Peyer's patch (tissue), 4 donors: ENCODE measurements around the gene GABRG3. TPM values are rescaled to one million over a fixed set of nuclear protein-coding genes. Genes with fewer than 3 reads are reported as not detected.

Experiments
- DNase-seq, 3 donors: peaks; one replicate each; pipeline ENCODE4 v3.0.0-alpha.2; 2017 to 2019
- H3K27ac ChIP-seq, 4 donors: fragments of 200-600 bp; sonication (generic); one replicate each; pipeline ENCODE4 v1.5.1; 2016 to 2019
- H3K27me3 ChIP-seq, 2 donors: fragments of 200-600 bp; sonication (generic); one replicate each; pipeline ENCODE4 v1.5.1; 2019
- H3K36me3 ChIP-seq, 3 donors: fragments of 200-600 bp; sonication (generic); one replicate each; pipeline ENCODE4 v1.5.1; 2016 to 2019
- H3K4me1 ChIP-seq, 4 donors: fragments of 200-600 bp; sonication (generic); one replicate each; pipeline ENCODE4 v1.5.1; 2016 to 2019
- H3K4me3 ChIP-seq, 4 donors: fragments of 200-600 bp; sonication (generic); 1 replicate in 3 of 4; 2 replicates in 1 of 4; pipeline ENCODE4 v1.5.1; 2016 to 2019; ENCODE audit warnings: mild to moderate bottlenecking in 1 of 4
- H3K9me3 ChIP-seq, 4 donors: fragments of 200-600 bp; sonication (generic); one replicate each; pipeline ENCODE4 v1.5.1; 2016 to 2019; ENCODE audit warnings: mild to moderate bottlenecking in 1 of 4
- CTCF ChIP-seq, 6 experiments: fragments of 450-650 bp in 4 of 6; fragments of 200-600 bp in 2 of 6; sonication (generic) in 1 of 6; IDR thresholded peaks; one replicate each; pipeline ENCODE4 v1.5.1; 2017 to 2019; ENCODE audit warnings: antibody characterized with exemption in 6 of 6, mild to moderate bottlenecking in 3 of 6, moderate library complexity in 1 of 6
- POLR2A ChIP-seq, 2 donors: fragments of 450-650 bp; IDR thresholded peaks; one replicate each; pipeline ENCODE4 v1.5.1; 2017; ENCODE audit warnings: antibody characterized with exemption in 2 of 2, mild to moderate bottlenecking in 2 of 2, moderate library complexity in 2 of 2
- total RNA-seq, 4 donors: library from RNA; depleted of rRNA; stranded (reverse); fragments of >200 nt; gene quantifications; one replicate each; pipeline ENCODE4 v1.1.0, GENCODE V29; 2016

Gene GABRG3
- total RNA-seq, 4 donors from 2014 or later = not detected

DNA sequence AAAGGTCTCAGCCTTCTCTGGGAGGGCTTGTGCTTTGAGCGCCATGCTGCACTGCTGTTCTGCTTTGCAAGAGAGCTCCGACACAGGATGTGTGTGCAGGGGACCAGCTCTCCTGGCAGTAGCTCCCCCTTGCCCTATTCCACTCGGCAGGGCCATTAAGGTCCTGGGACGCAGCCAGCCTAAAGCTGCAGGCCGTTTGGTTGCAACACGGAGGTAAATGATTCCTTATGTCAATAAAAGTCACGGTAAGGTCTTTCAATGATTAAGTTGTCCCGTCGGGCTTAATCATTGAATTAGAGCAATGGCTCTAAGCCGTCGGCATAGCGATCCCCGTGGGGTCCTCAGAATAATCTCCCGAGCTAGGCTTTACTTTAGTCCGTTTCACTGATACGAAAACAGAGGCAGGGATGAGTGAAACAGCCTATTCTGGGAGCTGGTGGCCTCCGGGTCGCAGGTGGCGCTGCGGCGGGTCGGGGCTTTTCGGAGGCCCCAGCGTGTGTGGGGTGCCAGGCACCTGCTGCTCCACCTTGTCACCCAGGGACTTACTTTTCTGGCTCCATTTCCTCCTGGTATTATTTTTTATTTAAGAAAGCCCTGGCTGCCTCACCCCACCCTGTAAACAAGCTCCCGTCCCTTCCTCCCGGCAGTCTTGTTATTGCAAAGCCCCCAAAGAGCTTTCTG, 603.0 kb downstream of the GABRG3 start:
- TF ChIP-seq POLR2A (IDR thresholded peaks at IDR 0.05) = no peak
- no peak for TF ChIP-seq CTCF (IDR thresholded peaks at IDR 0.05)
- no peak overlapping the region for H3K27ac ChIP-seq
- DNase-seq = no peak

DNA sequence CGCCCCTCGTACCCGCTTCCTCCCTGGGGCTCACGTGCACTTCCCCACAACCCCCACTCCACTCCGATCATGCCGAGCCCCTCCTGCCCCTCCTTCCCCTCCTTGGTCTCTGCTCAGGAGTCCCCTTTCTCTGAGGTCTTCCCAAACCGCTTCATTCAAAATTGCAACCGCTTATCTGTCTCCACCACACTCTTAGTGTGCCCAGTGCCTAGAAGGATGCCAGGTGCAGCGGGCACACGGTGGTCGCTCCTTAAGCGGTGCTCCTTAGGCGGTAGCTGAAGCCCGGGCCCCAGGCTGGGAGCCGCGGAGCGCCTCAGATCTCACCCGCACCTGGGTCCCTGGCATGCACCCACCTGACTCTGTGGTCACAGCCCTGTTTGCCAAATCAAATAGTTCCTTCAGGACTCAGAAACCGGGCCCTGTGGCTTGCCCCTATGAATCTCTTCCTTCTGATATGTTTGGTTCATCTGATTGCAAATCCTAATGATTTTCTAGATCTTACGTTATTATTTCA, 603.6 kb downstream of the GABRG3 start:
- Histone ChIP-seq H3K4me3 (no peak overlapping the region), H3K36me3 (no peaks in the 10 kb centered on the region), H3K4me1 (no peaks in the 10 kb centered on the region), H3K9me3 (no peaks in the 10 kb centered on the region), H3K27me3 (no peaks in the 10 kb centered on the region), H3K27ac (no peak overlapping the region)
- TF ChIP-seq POLR2A (IDR thresholded peaks at IDR 0.05) (no peak), CTCF (IDR thresholded peaks at IDR 0.05) (no peak)
- DNase-seq = no peak

More for the DNA sequence above, 603.0 kb downstream of the GABRG3 start:
- Histone ChIP-seq H3K4me1 (no peaks in the 10 kb centered on the region), H3K27me3 (no peaks in the 10 kb centered on the region), H3K4me3 (no peak overlapping the region), H3K9me3 (no peaks in the 10 kb centered on the region), H3K36me3 (no peaks in the 10 kb centered on the region)

- Histone ChIP-seq H3K27me3 (no peaks in the 10 kb centered on the region), H3K27ac (no peak overlapping the region), H3K4me3 (no peak overlapping the region), H3K4me1 (no peaks in the 10 kb centered on the region), H3K9me3 (no peaks in the 10 kb centered on the region), H3K36me3 (no peaks in the 10 kb centered on the region)
- no peak for TF ChIP-seq CTCF (IDR thresholded peaks at IDR 0.05)
- TF ChIP-seq POLR2A (IDR thresholded peaks at IDR 0.05) = no peak
- DNase-seq = no peak
Measured at GRCh38 chr15:27575521-27575920, 604.5 kb downstream of the GABRG3 start.

DNA sequence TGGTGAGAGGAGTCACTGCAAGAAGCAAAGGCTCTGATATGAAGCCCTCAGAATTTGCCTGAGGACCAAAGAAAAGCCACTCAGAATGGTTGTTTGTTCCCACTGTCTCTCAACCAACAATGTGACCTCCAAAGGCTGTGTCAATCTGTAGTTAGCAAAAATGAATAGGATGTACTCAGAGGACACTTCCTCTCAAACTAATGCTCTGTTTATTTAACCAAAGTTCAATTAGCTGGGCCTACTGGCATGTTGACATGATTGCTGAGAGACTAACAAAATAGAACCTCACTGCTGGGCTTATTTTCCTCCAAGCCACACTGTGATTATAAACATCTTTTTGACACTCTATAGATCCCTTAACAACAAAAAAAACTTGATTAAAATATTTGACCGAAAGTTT, 605.6 kb downstream of the GABRG3 start:
- DNase-seq = no peak
- Histone ChIP-seq H3K4me3 (no peak overlapping the region), H3K9me3 (peaks cover 0 to 4% (median 0%) of the 10 kb centered on the region in 4 donors), H3K27ac (no peak overlapping the region), H3K27me3 (no peaks in the 10 kb centered on the region), H3K36me3 (no peaks in the 10 kb centered on the region), H3K4me1 (no peaks in the 10 kb centered on the region)
- TF ChIP-seq POLR2A (IDR thresholded peaks at IDR 0.05) = no peak
- no peak for TF ChIP-seq CTCF (IDR thresholded peaks at IDR 0.05)

- DNase-seq = no peak
- TF ChIP-seq CTCF (IDR thresholded peaks at IDR 0.05) (no peak), POLR2A (IDR thresholded peaks at IDR 0.05) (no peak)
- Histone ChIP-seq H3K27me3 (no peaks in the 10 kb centered on the region), H3K4me1 (no peaks in the 10 kb centered on the region), H3K4me3 (no peak overlapping the region), H3K27ac (no peak overlapping the region), H3K36me3 (no peaks in the 10 kb centered on the region), H3K9me3 (peaks cover 0 to 4% (median 0%) of the 10 kb centered on the region in 4 donors)
Measured at GRCh38 chr15:27579738-27580137, 608.8 kb downstream of the GABRG3 start.
